Aorta (tissue), 5 donors: ENCODE results near the gene HBA1. TPM values are rescaled to one million over a fixed set of nuclear protein-coding genes. Genes with fewer than 3 reads are reported as not detected.
A peak's percentile ranks its signal among the peaks of the same experiment; 100 is the strongest.
"Not testable (repeated sequence)": the region's sequence is repeated elsewhere in the genome, so short reads cannot be mapped to it uniquely, and the experiment has no call there.

Experiments
- ATAC-seq: fragments of 200-7000 bp; cut with Tn5 transposase; one replicate; pipeline ENCODE4 v1.9.1; 2022; ENCODE audit warnings: moderate library complexity; ENCODE audit not compliant: low FRiP score
- DNase-seq, 2 donors: peaks; one replicate each; pipeline ENCODE4 v3.0.0-alpha.2; 2020
- H3K27ac ChIP-seq, 2 donors: one replicate each; pipeline ENCODE4 v1.5.1; 2013; ENCODE audit warnings: low read length in 2 of 2, mild to moderate bottlenecking in 2 of 2, moderate library complexity in 2 of 2, control low read depth in 1 of 2, inconsistent platforms in 1 of 2, low read depth in 1 of 2
- H3K27me3 ChIP-seq, 2 donors: one replicate each; pipeline ENCODE4 v1.6.1; 2013; ENCODE audit warnings: control low read depth in 1 of 2, low read length in 1 of 2, mild to moderate bottlenecking in 1 of 2, moderate library complexity in 1 of 2; ENCODE audit not compliant: insufficient read depth in 2 of 2, control insufficient read depth in 1 of 2
- H3K36me3 ChIP-seq, 2 donors: one replicate each; pipeline ENCODE4 v1.6.1; 2013; ENCODE audit warnings: control low read depth in 1 of 2, low read length in 1 of 2, mild to moderate bottlenecking in 1 of 2; ENCODE audit not compliant: insufficient read depth in 2 of 2, control insufficient read depth in 1 of 2
- H3K4me1 ChIP-seq, 2 donors: one replicate each; pipeline ENCODE4 v1.6.1; 2013; ENCODE audit warnings: low read length in 2 of 2, control low read depth in 1 of 2, mild to moderate bottlenecking in 1 of 2, moderate library complexity in 1 of 2; ENCODE audit not compliant: insufficient read depth in 2 of 2, control insufficient read depth in 1 of 2
- H3K4me3 ChIP-seq, 2 donors: one replicate each; pipeline ENCODE4 v1.5.1; 2013; ENCODE audit warnings: low read length in 2 of 2, control low read depth in 1 of 2, mild to moderate bottlenecking in 1 of 2
- H3K9me3 ChIP-seq: one replicate; pipeline ENCODE4 v1.6.1; 2013; ENCODE audit warnings: mild to moderate bottlenecking, low read length; ENCODE audit not compliant: control insufficient read depth
- WGBS, 2 donors: extraction: QIAGEN DNeasy Blood & Tissue Kit; methylation state at CpG; one replicate each; pipeline ENCODE4 v1.1.7; 2013; 5-methylcytosine and 5-hydroxymethylcytosine counted together
- intact Hi-C, 2 donors: fragments of 100-400 bp; cut with DNase I; formaldehyde crosslinking; loops; one replicate each; pipeline versions ENCODE4 v1.14.2 to v1.15.0; 2022
- polyA plus RNA-seq, 2 donors: library from polyadenylated mRNA; stranded (reverse); fragments of 200-250 nt; gene quantifications; one replicate each; pipeline ENCODE4 v1.2.3, GENCODE V29; 2013
- total RNA-seq, 2 donors: library from RNA; stranded (reverse); fragmentation: NEBNext Ultra II Directional; extraction: Animal tissue kit (Norgen Biotek cat#: 25700); gene quantifications; one replicate each; pipeline ENCODE4 v1.2.1, GENCODE V29; 2021
- donor health status: healthy with polysubstance abuse.
- donor health status: Bipolar disorder and iron deficiency.
- donor health status: DM: no; HTN: no; CAD: no.
- donor health status: DM: no; HTN: no; CAD: no.
- donor health status: DM: yes; HTN: yes; CAD: no.

The HBA1 gene
- total and polyA plus RNA-seq, 4 donors, result 8.0 to 1,337 (median 559) TPM; not detected in 1

- H3K9me3 ChIP-seq, H3K4me1 ChIP-seq, H3K36me3 ChIP-seq, DNase-seq, H3K4me3 ChIP-seq, H3K27ac ChIP-seq, H3K27me3 ChIP-seq, intact Hi-C loops, ATAC-seq: not testable (repeated sequence)
- 2% methylated on average over 30 of the region's 80 CpGs; no CpG with 5 or more reads in 1 of the 2 donors for WGBS, 2 donors
Measured at GRCh38 chr16:164134-164823, 12.2 kb upstream of the HBA1 start.

GRCh38 chr16:164827-165538 is 11.5 kb upstream of the HBA1 start:
- Histone ChIP-seq H3K27me3 (no peaks in the 10 kb centered on the region), H3K4me3 (no peak overlapping the region), H3K9me3 (no peaks in the 10 kb centered on the region), H3K4me1 (no peaks in the 10 kb centered on the region), H3K27ac (no peak overlapping the region), H3K36me3 (no peaks in the 10 kb centered on the region)
- DNase-seq, result no peak
- no peak for ATAC-seq
- WGBS, 2 donors, result 2 to 3% methylated on average over 29 to 77 of the region's 77 CpGs
- intact Hi-C loops, result no loop called here

DNA sequence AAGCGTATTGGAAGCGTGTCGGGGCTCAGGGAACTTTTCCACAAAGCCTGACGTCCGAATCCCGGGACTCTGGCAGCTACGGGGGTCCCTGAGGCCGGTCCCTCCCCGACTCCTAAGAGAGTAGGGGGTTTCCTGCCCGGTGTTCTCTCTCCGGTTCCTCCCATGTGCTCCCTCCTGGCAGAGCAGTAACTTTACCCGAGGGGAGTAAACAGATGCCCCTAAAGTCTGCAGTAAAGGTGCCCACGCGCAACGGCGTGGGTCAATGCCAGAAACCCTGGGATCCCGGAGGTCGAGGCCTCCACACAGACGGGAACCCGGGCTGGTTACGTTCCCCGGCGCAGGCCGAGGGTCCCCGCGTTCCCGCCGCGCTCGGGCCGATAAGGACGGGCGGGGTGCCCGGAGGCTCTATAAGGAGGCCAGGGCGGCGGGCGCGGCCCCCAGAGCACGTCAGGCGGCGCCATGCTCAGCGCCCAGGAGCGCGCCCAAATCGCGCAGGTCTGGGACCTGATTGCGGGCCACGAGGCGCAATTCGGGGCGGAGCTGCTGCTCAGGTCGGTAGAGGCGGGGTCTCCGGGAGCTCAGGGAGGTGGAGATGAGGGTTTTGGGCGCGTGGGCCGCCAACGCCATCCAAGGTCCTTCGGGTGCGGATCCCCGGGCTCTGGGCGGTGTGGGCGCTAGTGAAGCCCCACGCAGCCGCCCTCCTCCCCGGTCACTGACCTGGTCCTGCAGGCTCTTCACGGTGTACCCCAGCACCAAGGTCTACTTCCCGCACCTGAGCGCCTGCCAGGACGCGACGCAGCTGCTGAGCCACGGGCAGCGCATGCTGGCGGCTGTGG is 10.7 kb upstream of the HBA1 start, which contains the start of gene HBM:
Gene HBM, plus strand, starts transcription at position 440 of the 836 bp plus-strand sequence. Its CDS starts 20 bp downstream, at position 460.
- Histone ChIP-seq H3K4me1 (no peaks in the 10 kb centered on the region), H3K27me3 (no peaks in the 10 kb centered on the region), H3K27ac (no peak within 1 kb of the TSS), H3K36me3 (no peaks in the 10 kb centered on the region), H3K9me3 (no peaks in the 10 kb centered on the region), H3K4me3 (no peak within 1 kb of the TSS)
- intact Hi-C loops, result no loop called here
- WGBS, 2 donors, result 1% methylated on average over 74 to 75 of the region's 75 CpGs
- DNase-seq (no peak), ATAC-seq (no peak)

DNA sequence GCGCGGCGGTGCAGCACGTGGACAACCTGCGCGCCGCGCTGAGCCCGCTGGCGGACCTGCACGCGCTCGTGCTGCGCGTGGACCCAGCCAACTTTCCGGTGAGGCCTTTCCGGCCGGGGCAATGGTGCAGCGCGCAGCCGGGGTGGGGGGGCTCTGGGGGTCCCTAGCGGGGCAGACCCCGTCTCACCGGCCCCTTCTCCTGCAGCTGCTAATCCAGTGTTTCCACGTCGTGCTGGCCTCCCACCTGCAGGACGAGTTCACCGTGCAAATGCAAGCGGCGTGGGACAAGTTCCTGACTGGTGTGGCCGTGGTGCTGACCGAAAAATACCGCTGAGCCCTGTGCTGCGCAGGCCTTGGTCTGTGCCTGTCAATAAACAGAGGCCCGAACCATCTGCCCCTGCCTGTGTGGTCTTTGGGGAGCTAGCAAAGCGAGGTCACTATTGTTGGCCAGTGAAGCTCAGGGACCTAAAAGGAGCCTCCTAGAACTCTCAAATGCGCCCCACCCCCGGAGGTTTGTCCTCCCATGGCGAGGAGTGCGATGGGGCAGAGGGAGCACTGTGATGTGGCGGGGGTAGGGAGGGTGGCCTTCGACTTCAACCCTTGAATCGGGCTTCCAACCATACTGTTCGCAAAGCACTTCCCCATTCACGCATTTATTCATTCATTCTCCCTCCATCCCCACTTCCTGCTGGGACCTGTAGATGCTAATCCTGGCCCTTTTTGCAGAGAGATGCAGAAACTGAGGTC is 9.9 kb upstream of the HBA1 start:
- DNase-seq (no peak), ATAC-seq (no peak)
- Histone ChIP-seq H3K36me3 (no peaks in the 10 kb centered on the region), H3K4me1 (no peaks in the 10 kb centered on the region), H3K4me3 (no peak overlapping the region), H3K27me3 (no peaks in the 10 kb centered on the region), H3K9me3 (no peaks in the 10 kb centered on the region), H3K27ac (no peak overlapping the region)
- intact Hi-C loops, result no loop called here
- 3 to 6% methylated on average over 44 to 45 of the region's 45 CpGs for WGBS, 2 donors

DNA sequence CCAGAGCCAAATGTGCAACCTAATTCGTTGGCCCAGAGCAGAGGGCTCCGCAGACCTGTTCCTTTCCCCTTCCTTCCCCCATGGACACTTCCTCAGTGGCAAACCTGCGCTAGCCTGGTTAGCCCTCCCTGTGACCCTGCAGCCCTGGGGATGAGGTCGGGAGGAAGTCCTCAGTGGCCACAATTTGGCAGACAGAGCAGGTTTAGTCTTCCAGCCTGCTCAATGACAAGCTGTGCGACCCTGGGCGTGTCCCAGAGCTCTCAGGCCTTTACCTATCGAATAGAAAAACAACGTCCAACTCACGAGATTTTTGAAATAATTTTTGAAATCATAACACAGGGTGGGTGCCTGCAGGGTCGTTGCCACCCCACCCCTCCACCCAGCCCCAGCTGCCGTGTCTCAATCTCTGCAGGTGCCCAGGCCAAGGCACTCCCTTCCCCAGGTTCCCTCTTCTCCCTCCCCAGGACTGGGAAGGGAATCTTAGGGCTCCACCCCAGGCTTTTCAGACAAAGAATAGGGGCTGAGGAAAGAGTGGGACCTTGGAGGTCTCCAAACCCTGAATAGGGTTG is 9.3 kb upstream of the HBA1 start:
- Histone ChIP-seq H3K9me3 (no peaks in the 10 kb centered on the region), H3K4me3 (no peak overlapping the region), H3K27me3 (no peaks in the 10 kb centered on the region), H3K4me1 (no peaks in the 10 kb centered on the region), H3K27ac (no peak overlapping the region), H3K36me3 (no peaks in the 10 kb centered on the region)
- ATAC-seq (no peak), DNase-seq (no peak)
- intact Hi-C loops, result no loop called here
- WGBS, 2 donors, result 6 to 12% methylated on average over 11 of the region's 11 CpGs

GRCh38 chr16:168424-168823 is 8.1 kb upstream of the HBA1 start:
- intact Hi-C loops, result no loop called here
- Histone ChIP-seq H3K27me3 (no peaks in the 10 kb centered on the region), H3K27ac (no peak overlapping the region), H3K4me1 (no peaks in the 10 kb centered on the region), H3K4me3 (no peak overlapping the region), H3K36me3 (no peaks in the 10 kb centered on the region), H3K9me3 (no peaks in the 10 kb centered on the region)
- ATAC-seq, result no peak
- 40 to 55% methylated on average over 6 of the region's 6 CpGs for WGBS, 2 donors
- no peak for DNase-seq

DNA sequence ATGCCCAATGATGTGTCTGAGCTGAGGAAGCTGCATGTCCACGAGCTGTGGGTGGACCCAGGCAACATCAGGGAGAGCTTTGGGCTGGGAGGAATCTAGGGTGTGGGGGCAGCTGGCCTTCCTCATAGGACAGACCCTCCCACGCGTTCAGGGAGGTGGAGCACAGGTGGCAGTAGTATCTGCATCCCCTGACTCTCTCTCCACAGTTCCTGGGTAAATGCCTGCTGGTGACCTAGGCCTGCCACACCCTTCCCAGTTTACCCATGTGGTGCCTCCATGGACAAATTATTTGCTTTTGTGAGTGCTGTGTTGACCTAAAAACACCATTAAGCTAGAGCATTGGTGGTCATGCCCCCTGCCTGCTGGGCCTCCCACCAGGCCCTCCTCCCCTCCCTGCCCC is 7.5 kb upstream of the HBA1 start:
- H3K4me1 ChIP-seq, result no peaks in the 10 kb centered on the region
- DNase-seq, result no peak
- WGBS, 2 donors, result 33 to 43% methylated on average over 3 of the region's 3 CpGs
- no peaks in the 10 kb centered on the region for H3K36me3 ChIP-seq
- no peak overlapping the region for H3K4me3 ChIP-seq
- ATAC-seq, result no peak
- no peaks in the 10 kb centered on the region for H3K27me3 ChIP-seq
- H3K27ac ChIP-seq, result no peak overlapping the region
- intact Hi-C loops, result no loop called here
- H3K9me3 ChIP-seq, result no peaks in the 10 kb centered on the region

DNA sequence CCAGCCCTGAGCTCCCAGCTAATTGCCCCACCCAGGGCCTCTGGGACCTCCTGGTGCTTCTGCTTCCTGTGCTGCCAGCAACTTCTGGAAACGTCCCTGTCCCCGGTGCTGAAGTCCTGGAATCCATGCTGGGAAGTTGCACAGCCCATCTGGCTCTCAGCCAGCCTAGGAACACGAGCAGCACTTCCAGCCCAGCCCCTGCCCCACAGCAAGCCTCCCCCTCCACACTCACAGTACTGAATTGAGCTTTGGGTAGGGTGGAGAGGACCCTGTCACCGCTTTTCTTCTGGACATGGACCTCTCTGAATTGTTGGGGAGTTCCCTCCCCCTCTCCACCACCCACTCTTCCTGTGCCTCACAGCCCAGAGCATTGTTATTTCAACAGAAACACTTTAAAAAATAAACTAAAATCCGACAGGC is 6.4 kb upstream of the HBA1 start:
- DNase-seq, H3K4me3 ChIP-seq, intact Hi-C loops, H3K4me1 ChIP-seq, H3K27me3 ChIP-seq, H3K9me3 ChIP-seq, H3K27ac ChIP-seq, H3K36me3 ChIP-seq: not testable (repeated sequence)
- ATAC-seq, result peak; percentile 45
- WGBS, 2 donors, result 0 to 1% methylated on average over 5 of the region's 5 CpGs
